GM19035 (cell line): ENCODE results near the gene HNRNPL.
"Not testable (repeated sequence)": the region's sequence is repeated elsewhere in the genome, so short reads cannot be mapped to it uniquely, and the experiment has no call there.

ENCODE experiments used
- ATAC-seq: cut with Tn5 transposase; IDR thresholded peaks from one replicate; pipeline ENCODE4 v1.9.1; 2021; ENCODE audit not compliant: unreplicated experiment

HNRNPL gene

GRCh38 chr19:38869836-38870607, 20.2 kb upstream of the HNRNPL start:
- ATAC-seq, result peak; percentile 71

GRCh38 chr19:38869160-38869835, 19.5 kb upstream of the HNRNPL start:
- no peak for ATAC-seq

GRCh38 chr19:38868551-38868950, 18.8 kb upstream of the HNRNPL start:
- no peak for ATAC-seq

- no peak for ATAC-seq
Observed at GRCh38 chr19:38867171-38867780, 17.5 kb upstream of the HNRNPL start.

- no peak for ATAC-seq
Observed at GRCh38 chr19:38862321-38863059, 12.7 kb upstream of the HNRNPL start.

- ATAC-seq, result no peak
Observed at GRCh38 chr19:38861368-38861767, 11.6 kb upstream of the HNRNPL start.

- ATAC-seq, result not testable (repeated sequence)
Observed at GRCh38 chr19:38859631-38860204, 9.9 kb upstream of the HNRNPL start.

- ATAC-seq, result no peak
Observed at GRCh38 chr19:38856813-38857212, 7.0 kb upstream of the HNRNPL start.

- not testable (repeated sequence) for ATAC-seq
Observed at GRCh38 chr19:38855751-38856150, 6.0 kb upstream of the HNRNPL start.

- ATAC-seq, result not testable (repeated sequence)
Observed at GRCh38 chr19:38854961-38855360, 5.2 kb upstream of the HNRNPL start.

- no peak for ATAC-seq
Observed at GRCh38 chr19:38853214-38853613, 3.4 kb upstream of the HNRNPL start.

- no peak for ATAC-seq
Observed at GRCh38 chr19:38852231-38853044, 2.7 kb upstream of the HNRNPL start.

- peak; percentile 17 for ATAC-seq
Observed at GRCh38 chr19:38851622-38852230, 1.9 kb upstream of the HNRNPL start.

GRCh38 chr19:38850976-38851621, 1.3 kb upstream of the HNRNPL start:
- ATAC-seq, result no peak

- peak; percentile 58 for ATAC-seq
Observed at GRCh38 chr19:38850436-38850975, 720 bp upstream of the HNRNPL start.

- ATAC-seq, result peak; percentile 25
Observed at GRCh38 chr19:38849147-38849859, 483 bp downstream of the HNRNPL start.

- ATAC-seq, result no peak
Observed at GRCh38 chr19:38848299-38849146, 1.3 kb downstream of the HNRNPL start.
